Measurements from ENCODE around the gene MLIP.
A peak's percentile ranks its signal among the peaks of the same experiment; 100 is the strongest.

Gene MLIP

GRCh38 chr6:54282186-54282585, 170.9 kb downstream of the MLIP start:
- peak; percentile 96 for DNase-seq (ENCODE audit: low read depth)

- no peak for DNase-seq (ENCODE audit: low read depth)
Measured at GRCh38 chr6:54284161-54284860, 173.1 kb downstream of the MLIP start.

- no peak for DNase-seq (ENCODE audit: low read depth)
Measured at GRCh38 chr6:54285595-54285994, 174.4 kb downstream of the MLIP start.

GRCh38 chr6:54286141-54286540, 174.9 kb downstream of the MLIP start:
- no peak for DNase-seq (ENCODE audit: low read depth)

GRCh38 chr6:54288474-54288873, 177.2 kb downstream of the MLIP start:
- no peak for DNase-seq (ENCODE audit: low read depth)

- no peak for DNase-seq (ENCODE audit: low read depth)
Measured at GRCh38 chr6:54289426-54289825, 178.2 kb downstream of the MLIP start.

GRCh38 chr6:54291146-54291545, 179.9 kb downstream of the MLIP start:
- DNase-seq (ENCODE audit: low read depth): peak; percentile 73

GRCh38 chr6:54291738-54292137, 180.5 kb downstream of the MLIP start:
- peak; percentile 79 for DNase-seq (ENCODE audit: low read depth)

- no peak for DNase-seq (ENCODE audit: low read depth)
Measured at GRCh38 chr6:54294965-54295532, 183.8 kb downstream of the MLIP start.

GRCh38 chr6:54299542-54300269, 188.5 kb downstream of the MLIP start:
- DNase-seq (ENCODE audit: low read depth): no peak

GRCh38 chr6:54301770-54302169, 190.5 kb downstream of the MLIP start:
- DNase-seq (ENCODE audit: low read depth): no peak

- DNase-seq (ENCODE audit: low read depth): no peak
Measured at GRCh38 chr6:54307439-54307910, 196.2 kb downstream of the MLIP start.

GRCh38 chr6:54308289-54308985, 197.2 kb downstream of the MLIP start, which contains the start of gene TINAG:
Gene TINAG, plus strand, starts transcription at chr6:54308441. Its CDS starts 110 bp downstream, at chr6:54308551.
- no peak for DNase-seq (ENCODE audit: low read depth)

GRCh38 chr6:54308986-54309315, 197.7 kb downstream of the MLIP start:
- DNase-seq (ENCODE audit: low read depth): no peak

- DNase-seq (ENCODE audit: low read depth): no peak
Measured at GRCh38 chr6:54310377-54311152, 199.3 kb downstream of the MLIP start.

GRCh38 chr6:54315656-54316055, 204.4 kb downstream of the MLIP start:
- no peak for DNase-seq (ENCODE audit: low read depth)
